EH (cell line): ENCODE data around the gene GALNT9.

Experiments used
- DNase-seq: peaks from one replicate; pipeline ENCODE4 v3.0.0-alpha.2; 2015; ENCODE audit warnings: low read depth

Gene GALNT9

DNA sequence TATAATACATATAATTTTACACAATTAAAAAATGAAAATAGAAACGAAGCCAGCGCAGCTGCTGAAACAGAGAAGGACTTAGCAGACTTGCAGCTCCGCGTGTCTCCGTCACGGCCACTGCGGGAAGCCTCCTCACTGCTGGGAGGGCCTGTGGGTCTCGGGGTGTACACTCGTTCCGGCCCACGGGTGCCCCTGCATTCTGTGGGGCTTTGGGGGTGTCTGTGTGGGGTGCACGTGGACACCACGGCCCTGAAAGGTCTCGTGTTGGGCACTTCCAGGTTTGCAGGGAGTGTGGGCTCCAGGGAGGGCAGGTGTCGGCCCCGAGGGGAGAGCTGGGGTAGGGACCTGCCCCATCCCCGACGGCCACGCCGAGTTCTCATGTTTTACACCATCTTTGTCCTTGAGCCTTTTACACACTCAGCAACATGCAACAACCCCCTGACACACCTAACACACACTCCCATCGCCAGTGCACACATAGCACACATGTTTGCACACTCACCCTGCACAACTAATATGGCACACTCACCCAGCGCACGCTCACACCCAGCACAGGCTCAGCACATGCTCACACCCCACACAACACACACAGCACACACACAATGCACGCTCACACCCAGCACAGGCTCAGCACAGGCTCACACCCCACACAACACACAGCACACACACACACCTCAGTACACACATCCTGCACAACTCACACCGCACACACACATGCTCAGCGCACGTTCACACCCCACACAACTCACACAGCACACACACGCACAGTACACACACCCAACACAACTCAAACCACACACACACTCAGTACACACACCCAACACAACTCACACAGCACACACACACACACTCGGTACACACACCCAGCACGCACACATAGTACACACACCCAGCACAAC, 148.5 kb downstream of the GALNT9 start:
- DNase-seq: no peak

DNA sequence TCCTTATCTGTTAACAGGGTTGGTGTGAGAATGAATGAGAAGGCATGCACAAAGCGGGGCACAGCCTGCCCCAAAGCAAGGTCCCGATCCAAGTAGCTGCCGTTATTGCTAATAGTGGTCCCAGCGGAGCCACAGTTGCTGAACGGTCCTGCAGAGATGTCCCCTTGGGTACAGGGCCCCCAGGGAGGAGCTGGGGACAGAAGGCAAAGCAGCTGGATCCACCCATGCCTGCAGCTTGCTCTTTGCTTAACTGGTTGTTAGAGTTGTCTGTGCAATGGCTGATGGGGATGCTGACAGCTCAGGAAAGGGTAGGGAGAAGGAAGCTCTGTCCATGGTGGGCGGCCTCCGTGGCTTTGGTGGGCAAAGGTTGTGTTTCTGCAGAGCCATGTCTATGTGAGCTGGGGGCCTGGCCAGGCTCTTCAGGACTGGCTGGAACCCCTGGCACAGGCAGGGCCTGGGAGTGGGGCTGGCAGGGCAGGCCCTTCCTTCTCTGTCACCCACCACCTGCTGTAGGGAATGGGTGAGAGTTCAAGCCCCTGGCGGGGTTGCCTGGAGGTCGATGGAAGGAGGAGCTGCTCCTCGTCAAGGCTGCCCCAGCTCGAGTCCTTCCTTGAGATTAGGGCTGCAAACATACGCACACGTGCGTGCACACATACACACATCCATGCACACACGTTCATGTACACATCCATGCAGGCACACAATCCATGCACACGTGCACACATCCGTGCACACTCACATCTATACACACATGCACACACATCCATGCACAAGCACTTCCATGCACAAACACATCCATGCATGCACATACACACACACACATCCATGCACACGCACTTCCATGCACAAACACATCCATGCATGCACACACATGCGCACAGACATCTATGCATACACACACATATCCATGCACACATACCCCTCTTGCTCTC, 149.7 kb downstream of the GALNT9 start:
- DNase-seq: no peak

DNA sequence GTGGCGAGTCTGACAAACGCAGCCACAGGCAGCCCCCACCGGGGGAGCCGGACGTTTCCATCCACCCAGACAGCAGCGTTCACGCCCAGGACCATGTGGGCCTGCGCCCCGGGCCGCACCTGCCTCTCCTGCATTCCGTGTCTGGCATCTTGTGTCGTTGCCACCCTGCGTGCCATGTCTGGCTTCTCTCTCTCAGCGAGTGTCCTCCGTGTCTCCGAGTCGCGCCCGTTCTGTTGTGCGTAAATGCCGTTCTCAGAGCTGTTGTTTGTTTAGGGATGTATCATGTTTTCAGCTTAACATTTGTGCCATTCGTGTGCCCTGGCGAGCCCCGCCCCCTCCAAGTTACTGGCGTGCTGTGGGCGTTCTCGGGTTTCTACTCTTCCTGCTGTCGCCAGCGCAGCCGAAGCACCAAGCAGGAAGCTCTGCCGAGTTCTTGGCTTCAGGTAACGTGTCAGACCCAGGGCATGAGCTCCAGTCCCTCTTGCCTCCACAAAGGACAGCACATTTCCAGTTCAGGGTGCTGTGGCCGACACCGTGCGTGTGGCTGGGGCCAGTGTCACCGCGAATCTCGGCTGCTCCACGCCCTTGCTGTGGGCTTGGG, 150.5 kb downstream of the GALNT9 start:
- no peak for DNase-seq

DNA sequence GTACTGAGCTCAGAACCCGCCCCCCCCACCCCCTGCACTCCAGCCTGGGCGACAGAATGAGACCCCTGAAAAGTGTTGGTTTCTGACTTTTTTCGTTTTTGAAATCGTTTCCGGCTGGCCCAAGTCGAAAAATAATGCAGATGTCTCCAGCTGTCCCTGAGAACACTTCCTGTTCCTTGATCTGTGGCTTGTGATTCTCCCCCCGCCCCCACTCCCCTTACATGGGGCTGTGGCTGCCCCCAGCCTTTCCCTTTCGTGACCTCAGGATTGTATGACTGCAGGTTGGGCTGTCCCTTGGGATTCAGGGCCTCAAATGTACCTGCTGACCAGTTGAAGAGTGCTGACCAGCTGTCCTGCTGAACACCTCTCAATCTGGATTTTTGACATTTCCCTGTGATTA, 151.1 kb downstream of the GALNT9 start:
- no peak for DNase-seq

DNA sequence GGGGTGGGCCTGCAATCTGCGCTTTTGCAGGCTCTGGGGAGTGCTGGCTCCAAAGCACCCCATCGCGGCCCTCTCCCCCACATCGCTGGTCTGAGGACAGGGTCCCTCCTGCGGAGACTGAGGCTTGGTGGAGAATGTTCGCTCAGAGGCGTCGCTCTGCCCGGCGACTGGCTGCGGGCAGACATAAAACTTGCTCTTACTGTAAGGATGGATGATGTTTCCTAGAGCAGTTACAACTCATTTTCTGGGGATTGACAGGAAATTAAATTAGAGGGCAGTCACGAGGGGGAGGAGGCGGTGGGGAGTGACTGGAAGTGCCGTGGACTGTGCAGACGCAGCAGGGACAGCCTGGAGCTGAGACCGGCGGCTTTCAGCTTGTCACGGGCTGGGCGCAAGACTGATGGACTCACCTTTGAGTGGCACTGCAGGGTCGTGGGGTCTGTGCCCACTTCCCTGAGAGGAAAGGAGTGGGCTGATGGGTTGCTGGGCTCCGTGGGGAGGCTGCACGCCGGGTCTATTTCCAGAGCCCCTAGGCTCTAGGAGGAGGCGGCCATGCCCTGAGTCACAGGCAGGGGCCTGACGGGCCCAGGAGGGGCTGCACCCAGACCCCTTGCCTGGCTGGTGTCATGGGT, 152.4 kb downstream of the GALNT9 start:
- no peak for DNase-seq

DNA sequence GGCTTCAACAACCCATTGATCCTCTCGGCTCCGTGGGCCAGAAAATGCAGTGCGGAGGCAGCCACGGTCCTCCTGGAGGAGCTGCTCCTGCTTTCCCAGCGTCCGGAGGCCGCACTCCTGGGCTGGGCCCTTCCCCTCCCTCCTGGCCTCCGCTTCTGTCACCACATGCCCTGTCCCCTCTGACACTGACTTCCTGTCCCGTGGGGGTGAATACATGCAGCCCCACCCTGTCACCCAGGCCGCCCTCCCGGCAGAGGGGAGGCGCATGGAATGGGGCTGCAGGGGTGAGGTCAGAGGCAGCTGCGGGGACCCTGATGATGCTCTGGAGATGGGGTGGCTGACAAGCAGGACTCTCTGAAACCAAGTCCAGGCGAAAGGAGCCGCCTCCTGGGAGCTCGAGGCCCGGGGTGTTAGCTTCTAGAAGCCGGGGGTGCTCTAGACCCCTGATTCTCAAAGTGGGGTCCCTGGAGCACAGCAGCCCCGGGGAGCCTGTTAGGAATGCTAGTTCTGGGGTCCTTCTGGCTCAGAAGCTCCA, 152.9 kb downstream of the GALNT9 start:
- no peak for DNase-seq

DNA sequence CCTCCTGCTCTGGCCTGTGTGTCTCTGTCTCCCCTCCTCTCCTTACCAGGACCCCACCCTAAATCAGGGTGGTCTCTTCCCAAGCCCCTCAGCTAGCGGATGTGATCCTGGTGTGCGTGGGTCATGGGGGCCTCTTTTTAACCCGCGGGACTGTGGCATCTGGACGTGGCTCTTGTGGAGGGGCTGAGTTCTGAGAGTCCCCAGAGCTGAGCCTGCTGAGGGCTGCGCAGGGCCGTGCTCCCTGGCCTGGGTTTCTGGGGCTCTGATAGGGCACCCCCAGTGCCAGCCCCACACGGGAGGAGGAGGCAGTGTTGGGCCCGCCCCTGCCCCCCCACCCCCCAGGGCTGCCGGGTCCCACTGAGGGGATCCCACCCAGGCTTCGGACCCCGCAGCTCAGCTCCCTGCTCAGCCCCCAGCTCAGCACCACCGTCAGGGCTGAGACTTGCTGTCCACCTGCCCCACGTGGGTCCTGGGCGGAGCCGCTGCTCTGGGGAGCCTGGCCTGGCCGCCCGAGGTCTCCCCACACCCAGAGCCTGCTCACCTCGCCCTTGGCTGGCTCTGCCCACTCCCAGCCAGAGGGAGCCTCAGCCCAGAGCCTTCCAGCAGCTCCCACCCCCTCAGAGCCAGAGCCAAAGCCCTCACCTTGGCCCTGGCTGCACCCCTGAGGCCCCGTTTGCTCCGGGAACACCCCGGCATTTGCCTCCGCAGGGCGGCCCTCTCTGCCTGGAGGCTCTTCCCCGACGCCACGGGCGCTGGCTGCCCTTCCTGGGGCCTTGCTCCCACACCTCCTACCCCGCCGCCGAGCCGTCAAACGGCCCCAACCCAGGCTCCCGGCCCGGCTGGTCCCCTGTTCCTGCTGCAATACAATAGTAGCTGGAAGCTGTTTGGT, 153.6 kb downstream of the GALNT9 start:
- DNase-seq: no peak

DNA sequence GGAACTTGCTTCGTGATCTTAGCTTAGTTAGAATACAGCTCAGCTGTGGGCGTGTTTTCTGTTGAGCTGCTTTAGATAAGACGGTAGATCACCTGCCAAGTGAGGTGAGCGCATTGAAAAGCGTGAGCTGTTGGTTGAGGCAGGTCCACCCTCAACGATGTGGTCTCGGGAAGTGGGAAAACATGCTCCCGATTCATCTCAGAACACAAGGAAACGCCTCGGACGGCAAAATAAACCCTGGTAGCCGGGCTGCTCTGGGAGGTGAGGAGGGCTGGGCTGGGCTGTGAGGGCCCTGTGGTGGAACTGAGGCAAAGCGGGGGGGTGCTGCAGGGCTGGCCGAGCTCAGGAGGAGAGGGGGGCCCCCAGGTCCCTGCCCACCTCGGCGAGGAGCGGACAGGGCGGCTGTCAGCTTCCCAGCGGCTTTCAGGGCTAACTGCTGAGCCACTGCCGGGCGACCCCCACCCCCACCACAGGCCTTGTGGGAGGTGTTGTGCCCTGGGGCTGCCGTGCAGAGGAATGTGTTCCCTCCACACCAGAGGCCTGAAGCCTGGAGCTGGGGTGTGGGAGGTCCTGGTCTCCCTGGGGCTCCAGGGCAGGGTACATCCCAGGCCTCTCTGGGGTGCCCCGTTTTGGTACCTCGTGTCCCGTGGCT, 154.4 kb downstream of the GALNT9 start:
- no peak for DNase-seq

DNA sequence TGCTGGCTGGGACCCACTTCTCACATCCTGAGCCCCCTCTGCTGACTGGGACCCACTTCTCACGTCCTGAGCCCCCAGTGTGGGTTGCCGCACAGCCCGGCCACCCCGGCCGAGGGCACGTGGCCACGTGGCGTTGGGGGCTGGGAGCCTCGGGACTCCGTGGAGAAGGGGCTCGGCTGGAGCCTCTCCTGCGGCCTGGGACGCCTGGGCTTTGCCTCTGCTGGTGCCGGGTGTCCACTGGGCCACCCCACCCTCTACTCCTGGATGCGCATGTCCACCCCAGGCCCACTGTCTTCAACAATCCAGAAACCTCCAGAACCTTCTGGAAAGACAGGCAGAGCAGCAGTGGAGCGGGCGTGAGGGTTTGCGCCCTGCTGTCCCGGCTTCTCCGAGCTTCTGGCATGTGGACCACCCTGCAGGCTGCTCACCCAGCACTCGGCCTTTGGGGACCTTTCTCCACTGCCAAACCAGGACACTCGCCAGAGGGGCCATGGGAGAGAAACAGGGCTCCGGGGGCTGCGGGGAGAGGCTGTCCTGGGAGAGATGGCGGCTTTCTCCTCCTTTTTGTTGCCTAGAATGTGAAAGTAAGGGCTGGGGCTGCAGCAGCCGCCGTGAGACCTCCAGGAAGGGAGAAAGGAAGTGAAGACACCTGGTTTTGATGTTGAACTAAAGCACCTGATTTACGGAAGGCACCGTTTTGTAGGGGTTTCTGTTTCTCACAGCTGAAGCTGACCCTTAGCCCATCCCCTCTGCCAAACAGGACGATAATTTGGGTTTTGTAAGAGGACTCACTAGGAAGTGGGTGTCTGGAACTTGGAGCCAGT, 155.2 kb downstream of the GALNT9 start:
- no peak for DNase-seq

DNA sequence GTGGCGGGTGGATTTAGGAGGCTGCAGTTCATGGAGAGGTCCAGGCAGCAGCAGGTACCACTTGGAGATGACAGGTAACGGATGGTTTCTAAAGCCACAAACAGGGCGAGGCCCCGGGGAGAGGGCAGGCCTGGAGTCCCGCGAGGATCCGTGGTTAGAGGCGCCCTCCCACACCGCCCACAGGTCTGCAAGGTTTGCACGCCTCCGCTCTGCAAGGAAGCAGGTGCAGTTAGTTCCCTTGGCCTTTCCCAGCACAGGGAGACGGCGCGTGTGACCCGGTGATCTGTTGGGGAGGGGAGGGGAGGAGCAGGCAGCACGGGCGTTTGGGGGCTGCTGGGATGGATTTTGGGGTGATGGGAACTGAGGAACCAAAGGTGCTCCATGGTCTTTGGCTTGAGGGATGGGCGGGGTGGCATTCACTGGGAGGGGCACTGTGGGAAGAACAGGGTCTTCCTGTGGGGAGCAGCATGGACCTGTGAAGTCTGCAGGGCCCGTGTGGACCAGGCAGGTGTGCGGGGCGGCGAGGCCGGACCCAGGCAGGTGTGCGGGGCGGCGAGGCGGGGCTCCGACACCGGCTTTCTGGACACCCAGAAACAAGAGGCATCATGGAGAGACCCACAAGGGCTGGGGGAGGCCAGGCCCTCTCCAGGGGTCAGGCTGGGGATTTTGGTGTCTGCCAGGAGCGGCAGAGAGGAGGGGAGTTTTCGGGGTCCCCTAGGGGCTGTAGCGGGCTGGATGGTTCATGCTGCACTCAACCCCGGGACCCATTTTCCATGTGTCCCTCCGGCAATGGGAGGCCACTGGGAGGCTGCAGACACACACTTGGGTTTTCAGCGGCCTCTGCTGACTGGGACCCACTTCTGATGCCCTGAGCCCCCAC, 156.0 kb downstream of the GALNT9 start:
- DNase-seq: no peak

DNA sequence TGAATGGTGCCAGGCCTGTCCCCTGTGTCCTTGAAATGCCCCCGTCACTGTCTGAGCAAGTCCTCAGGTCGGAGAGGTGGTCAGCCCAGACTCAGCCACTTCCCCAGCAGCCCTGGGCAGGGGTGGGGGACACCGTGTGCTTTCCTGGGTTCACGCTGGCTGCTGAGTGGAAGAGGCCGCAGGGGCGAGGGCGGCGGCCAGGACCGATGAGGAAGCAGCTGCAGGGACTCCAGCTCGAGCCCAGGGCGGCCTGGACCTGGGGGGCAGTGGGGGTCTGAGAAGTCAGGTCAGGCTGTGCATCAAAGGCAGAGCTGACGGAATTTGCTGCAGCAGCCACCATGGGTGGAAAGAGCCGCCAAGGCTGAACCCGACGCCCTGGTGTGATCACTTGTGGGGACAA, 156.8 kb downstream of the GALNT9 start:
- no peak for DNase-seq

DNA sequence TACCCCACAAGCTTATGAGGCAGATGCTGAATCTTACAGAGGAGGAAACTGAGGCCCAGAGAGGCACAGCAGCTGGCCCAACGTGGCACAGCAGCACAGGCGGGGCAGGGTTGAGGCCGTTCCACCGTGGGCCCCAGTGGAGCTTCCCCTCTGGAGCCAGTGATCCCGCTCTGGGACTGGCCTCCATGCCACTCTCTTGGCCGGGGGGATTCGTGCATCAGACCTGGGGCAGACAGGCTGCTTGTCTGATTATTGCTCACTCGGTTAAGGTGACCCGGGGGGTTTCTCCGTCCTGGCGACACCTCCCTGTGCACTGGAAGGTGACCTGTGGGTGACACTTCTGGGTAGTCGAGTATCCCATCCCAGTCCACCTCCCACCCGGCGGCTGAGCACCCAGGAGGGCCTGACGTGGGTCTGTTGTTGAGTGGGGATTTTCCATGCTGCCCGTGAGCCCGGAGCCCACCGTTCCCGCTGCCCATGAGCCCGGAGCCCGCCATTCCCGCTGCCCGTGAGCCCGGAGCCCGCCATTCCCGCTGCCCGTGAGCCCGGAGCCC, 157.3 kb downstream of the GALNT9 start:
- DNase-seq: no peak

DNA sequence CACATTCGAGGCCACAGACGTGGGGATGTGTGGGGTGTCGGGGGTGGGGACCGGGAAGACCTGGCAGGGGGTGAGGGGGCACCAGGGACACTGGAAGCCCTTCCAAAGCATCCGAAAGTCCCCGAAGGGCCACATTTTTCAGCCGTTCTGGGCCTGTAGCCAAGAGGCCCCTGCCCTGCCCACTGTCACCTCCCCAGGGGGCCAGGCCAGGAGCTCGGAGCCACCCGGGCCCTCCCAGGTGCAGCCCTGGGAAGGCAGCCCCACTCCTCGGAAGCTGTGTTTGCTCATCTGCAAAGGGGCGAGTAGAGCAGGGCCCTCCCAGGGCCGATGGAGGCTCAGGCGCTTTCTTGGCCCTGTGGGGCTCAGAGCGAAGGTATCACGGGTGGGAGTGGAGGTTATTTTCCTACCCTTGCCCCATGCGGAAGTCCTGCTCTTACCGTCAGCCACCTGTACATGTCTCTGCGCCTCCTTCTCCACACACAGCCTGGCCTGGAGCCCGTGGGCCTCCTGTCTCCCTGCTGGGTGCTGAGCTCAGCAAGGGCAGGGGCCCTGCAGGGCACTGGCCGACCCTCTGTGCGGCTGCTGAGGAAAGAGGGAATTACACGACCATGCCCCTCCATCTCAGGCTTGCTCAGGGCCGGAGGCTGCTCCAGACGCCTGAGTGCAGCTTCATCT, 158.0 kb downstream of the GALNT9 start:
- DNase-seq: no peak

DNA sequence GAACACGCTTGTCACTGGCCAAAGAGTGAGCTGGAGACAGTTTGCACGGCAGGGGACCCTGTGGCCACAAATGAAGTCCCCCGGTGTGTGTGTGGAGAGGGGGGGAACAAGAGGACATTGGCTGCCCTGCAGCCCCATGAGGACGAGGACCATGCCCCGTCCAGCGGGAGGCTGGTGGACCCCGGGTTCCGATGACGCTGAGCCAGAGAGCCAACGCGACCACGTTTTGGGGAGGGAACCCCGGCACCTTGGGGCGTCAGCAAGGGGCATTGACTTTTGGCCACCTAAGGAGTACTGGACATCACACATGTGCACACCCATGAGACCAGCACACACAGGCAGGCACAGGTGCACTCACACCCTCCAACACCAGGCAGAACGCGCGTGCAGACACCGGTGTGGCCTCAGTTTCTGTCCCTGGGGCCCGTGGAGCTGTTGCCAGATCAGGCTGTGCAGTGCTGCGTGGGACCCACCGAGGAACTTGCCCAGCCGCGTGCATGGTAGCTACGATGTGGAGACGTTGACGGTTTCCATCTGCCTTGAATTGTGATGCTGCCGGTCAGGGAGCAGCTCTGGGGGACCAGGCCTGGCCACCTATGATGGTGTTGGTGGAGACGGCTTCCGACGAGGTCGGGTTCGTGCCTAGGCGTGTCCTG, 158.6 kb downstream of the GALNT9 start:
- no peak for DNase-seq

DNA sequence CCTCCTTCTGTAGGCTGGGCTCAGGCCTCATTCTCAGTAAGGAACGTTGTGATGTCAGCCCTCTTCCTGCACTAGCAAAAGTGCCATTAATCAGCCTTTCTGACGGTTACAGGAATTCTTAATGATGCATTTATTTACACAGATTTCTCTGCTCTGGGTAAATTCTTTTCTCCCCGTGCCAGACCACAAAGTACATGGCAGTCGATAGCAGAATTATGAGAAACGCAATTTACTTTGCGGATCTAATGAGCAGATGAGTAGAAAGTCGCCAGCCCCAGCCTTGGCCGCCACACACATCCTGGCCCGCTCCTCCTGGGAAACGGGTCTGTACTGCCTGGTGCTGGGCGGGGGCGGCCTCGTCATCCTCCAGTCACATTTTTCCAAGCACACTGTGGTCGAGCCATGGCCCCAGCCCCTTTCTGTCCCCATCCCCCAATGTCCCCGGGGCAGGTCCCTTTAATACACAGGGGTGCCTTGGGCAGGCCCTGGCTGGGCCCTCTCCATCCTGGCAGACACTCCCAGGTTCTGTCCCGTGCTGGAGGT, 159.2 kb downstream of the GALNT9 start:
- peak; percentile 82 for DNase-seq

DNA sequence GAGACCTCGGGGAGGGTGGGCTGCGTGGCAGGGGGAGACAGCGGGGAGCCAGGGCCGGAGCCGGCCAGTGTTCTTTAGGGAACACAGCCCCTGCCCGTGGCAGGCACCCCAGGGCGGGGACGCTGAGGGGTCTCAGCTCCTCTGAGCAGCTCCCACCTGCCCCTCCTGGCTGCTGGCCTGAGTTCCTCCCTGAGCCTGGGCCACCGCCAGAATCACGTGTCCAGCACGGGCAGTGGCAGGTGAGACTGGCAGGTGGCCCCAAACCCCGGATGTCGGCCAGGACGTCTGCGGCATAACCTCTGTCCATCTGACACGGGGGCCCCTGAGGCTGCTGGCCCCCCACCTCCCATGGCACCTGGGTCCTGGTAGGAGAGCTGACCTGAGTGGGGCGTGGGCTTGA, 160.0 kb downstream of the GALNT9 start:
- DNase-seq: no peak
